Activated T-cell treated with anti-CD3 and anti-CD28 coated beads for 24 hours (primary cell): ENCODE measurements around the gene POLDIP2.
A peak's percentile ranks its signal among the peaks of the same experiment; 100 is the strongest.

Experiments used
- DNase-seq: peaks from one replicate; pipeline ENCODE4 v3.0.0-alpha.2; 2020; ENCODE audit warnings: low read depth

Gene POLDIP2

GRCh38 chr17:28390141-28390540, 32.8 kb upstream of the POLDIP2 start:
- no peak for DNase-seq

GRCh38 chr17:28388106-28388505, 30.8 kb upstream of the POLDIP2 start:
- DNase-seq: no peak

- DNase-seq: no peak
These were observed 29.1 kb upstream of the POLDIP2 start for GRCh38 chr17:28386391-28386790.

- no peak for DNase-seq
These were observed 28.1 kb upstream of the POLDIP2 start for GRCh38 chr17:28385406-28385805.

- DNase-seq: no peak
These were observed 27.7 kb upstream of the POLDIP2 start for GRCh38 chr17:28385037-28385400.

- peak; percentile 53 for DNase-seq
These were observed 27.1 kb upstream of the POLDIP2 start for GRCh38 chr17:28384281-28385036.

- DNase-seq: no peak
These were observed 24.0 kb upstream of the POLDIP2 start for GRCh38 chr17:28381141-28381825.

GRCh38 chr17:28379814-28380801, 22.8 kb upstream of the POLDIP2 start:
- DNase-seq: no peak

- no peak for DNase-seq
These were observed 15.6 kb upstream of the POLDIP2 start for GRCh38 chr17:28372945-28373274.

- DNase-seq: no peak
These were observed 15.0 kb upstream of the POLDIP2 start for GRCh38 chr17:28372203-28372944.

GRCh38 chr17:28371245-28372202, 14.2 kb upstream of the POLDIP2 start, which contains the start of gene SARM1:
Gene SARM1 (plus strand): TSS chr17:28371694. CDS start chr17:28372033, 339 bp downstream.
- DNase-seq: peak; percentile 83

GRCh38 chr17:28370744-28371103, 13.4 kb upstream of the POLDIP2 start:
- no peak for DNase-seq

GRCh38 chr17:28370035-28370743, 12.9 kb upstream of the POLDIP2 start, which contains the start of gene VTN:
Gene VTN (minus strand): TSS chr17:28370307. CDS start chr17:28370203, 104 bp downstream.
- DNase-seq: no peak

- DNase-seq: no peak
These were observed 12.3 kb upstream of the POLDIP2 start for GRCh38 chr17:28369684-28370034.

- DNase-seq: no peak
These were observed 11.8 kb upstream of the POLDIP2 start for GRCh38 chr17:28368915-28369683.

GRCh38 chr17:28368306-28368831, 11.0 kb upstream of the POLDIP2 start:
- no peak for DNase-seq

GRCh38 chr17:28367641-28368305, 10.4 kb upstream of the POLDIP2 start:
- no peak for DNase-seq

GRCh38 chr17:28366605-28367004, 9.3 kb upstream of the POLDIP2 start:
- DNase-seq: no peak
